Ascending aorta (tissue), 2 donors: ENCODE data around the gene BUB1. TPM values are rescaled to one million over a fixed set of nuclear protein-coding genes. Genes with fewer than 3 reads are reported as not detected.
"Not testable (repeated sequence)": the region's sequence is repeated elsewhere in the genome, so short reads cannot be mapped to it uniquely, and the experiment has no call there.

ENCODE experiments used
- DNase-seq, 2 donors: peaks; one replicate each; pipeline ENCODE4 v3.0.0-alpha.2; 2019; ENCODE audit warnings: low spot score in 2 of 2
- H3K27ac ChIP-seq, 2 donors: fragments of 200-600 bp; sonication (generic); one replicate each; pipeline ENCODE4 v1.5.1; 2016 to 2017; ENCODE audit warnings: mild to moderate bottlenecking in 1 of 2
- H3K27me3 ChIP-seq: fragments of 200-600 bp; sonication (generic); one replicate; pipeline ENCODE4 v1.5.1; 2017
- H3K36me3 ChIP-seq, 2 donors: fragments of 200-600 bp; sonication (generic); one replicate each; pipeline ENCODE4 v1.5.1; 2016
- H3K4me1 ChIP-seq, 2 donors: fragments of 200-600 bp; sonication (generic); one replicate each; pipeline ENCODE4 v1.5.1; 2016 to 2017; ENCODE audit warnings: mild to moderate bottlenecking in 1 of 2
- H3K4me3 ChIP-seq, 2 donors: fragments of 200-600 bp; sonication (generic); one replicate each; pipeline ENCODE4 v1.5.1; 2016 to 2017; ENCODE audit warnings: mild to moderate bottlenecking in 1 of 2
- H3K9me3 ChIP-seq, 2 donors: fragments of 200-600 bp; sonication (generic); one replicate each; pipeline ENCODE4 v1.5.1; 2016
- intact Hi-C: fragments of 100-400 bp; cut with DNase I; formaldehyde crosslinking; loops from one replicate; pipeline ENCODE4 v1.15.1; 2023
- total RNA-seq: library from RNA; depleted of rRNA; stranded (reverse); fragments of >200 nt; gene quantifications from one replicate; pipeline ENCODE4 v1.1.0, GENCODE V29; 2016

BUB1 gene
- total RNA-seq, 1 donor from 2014 or later = not detected

DNA sequence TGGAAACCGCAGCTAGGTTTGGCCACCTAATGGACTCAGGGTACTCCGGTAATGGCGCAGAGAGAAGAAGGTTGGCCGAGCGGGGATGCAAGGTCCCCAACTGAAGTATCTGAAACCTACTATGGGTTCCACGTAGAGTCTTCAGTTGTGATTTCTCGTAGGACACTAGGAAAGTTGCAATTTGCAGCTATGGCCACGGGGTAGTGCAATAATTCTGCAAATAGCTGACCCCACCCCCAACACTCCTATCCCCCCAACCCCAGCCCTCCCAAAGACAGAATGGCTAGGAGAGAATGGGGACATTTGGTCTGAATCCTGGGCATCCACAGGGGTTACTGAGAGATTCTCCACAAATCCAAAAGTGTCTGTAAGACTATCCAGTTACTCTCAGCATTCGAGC, 75.7 kb downstream of the BUB1 start:
- H3K36me3 ChIP-seq, DNase-seq, H3K4me1 ChIP-seq, intact Hi-C loops, H3K27ac ChIP-seq, H3K4me3 ChIP-seq, H3K9me3 ChIP-seq, H3K27me3 ChIP-seq: not testable (repeated sequence)

DNA sequence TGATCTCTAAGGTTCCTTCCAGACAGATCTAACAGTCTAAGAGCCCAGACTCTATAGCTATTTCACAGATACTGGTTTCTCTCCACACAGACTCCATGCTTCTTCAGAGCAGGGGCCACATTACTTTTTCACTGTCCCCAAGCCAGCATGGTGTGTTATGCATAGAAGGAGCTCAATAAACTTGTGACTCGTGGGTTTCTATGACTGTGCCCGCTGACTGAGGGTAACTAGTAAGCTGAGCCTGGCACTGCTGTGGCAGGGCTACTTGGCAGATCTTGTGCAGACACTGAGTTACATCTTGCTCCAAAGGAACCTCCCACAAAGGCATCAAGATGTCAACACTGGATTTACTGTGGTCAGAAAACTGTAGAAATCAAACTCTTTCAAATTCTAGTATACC, 85.9 kb downstream of the BUB1 start:
- H3K4me3 ChIP-seq, H3K27ac ChIP-seq, intact Hi-C loops, H3K27me3 ChIP-seq, DNase-seq, H3K4me1 ChIP-seq, H3K9me3 ChIP-seq, H3K36me3 ChIP-seq: not testable (repeated sequence)

DNA sequence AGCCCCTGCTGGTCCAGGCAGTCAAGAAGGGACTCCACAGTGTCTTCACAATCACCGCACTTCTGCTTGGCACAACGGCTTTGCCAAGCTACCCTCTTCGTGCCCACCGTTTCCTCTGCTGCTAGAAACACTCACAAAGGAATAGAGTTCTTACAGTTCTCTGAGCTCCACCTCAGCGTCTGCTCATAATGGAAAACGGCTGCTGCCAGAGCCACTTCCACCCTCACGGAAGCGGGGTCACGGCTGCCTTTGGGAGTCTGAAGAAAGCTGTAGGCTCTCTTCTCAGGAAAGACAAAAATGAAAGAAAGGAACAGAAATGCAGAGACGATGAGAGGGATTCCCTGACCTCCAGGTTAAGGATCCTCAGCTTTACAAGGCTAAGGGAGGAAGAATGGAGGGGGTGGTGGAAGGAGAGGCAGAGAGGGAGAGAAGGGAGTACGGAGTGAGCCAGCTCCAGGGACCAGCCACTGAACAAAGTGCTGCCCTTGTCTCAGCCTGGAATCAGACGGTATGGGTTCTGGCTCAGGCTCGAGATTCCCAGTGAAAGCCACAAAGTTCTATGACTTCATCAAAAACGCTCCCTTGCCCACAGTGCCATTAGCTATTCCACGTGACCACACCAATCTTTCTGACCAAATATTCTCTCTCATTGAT, 88.1 kb downstream of the BUB1 start:
- H3K4me3 ChIP-seq, H3K36me3 ChIP-seq, H3K27ac ChIP-seq, DNase-seq, H3K9me3 ChIP-seq, H3K4me1 ChIP-seq, H3K27me3 ChIP-seq, intact Hi-C loops: not testable (repeated sequence)

DNA sequence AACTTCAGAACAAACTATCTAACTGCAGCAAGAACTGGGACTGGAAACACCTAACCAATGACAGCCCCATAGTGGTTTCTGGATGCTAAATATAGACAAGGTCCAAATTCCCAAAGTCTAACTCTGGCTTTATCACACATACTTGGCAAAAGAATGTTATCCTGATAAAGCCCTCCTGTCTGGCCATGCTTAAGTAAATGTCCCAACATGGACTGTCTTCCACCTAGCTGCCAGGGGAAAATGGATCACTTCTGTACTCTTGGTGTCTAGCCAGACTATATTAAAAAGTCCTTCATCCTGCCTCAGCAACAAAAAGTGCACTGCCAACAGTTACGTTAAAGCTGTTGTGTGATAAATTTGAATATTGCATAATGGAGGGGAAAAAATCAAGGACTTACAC, 89.3 kb downstream of the BUB1 start:
- H3K4me1 ChIP-seq, H3K4me3 ChIP-seq, DNase-seq, H3K27ac ChIP-seq, H3K9me3 ChIP-seq, H3K36me3 ChIP-seq, intact Hi-C loops, H3K27me3 ChIP-seq: not testable (repeated sequence)

Other genes with a start within 250 kb of the BUB1 start
- 21.2 TPM for gene LIMS4, start 205.2 kb downstream of the BUB1 start, total RNA-seq
- 21.9 TPM for gene RGPD6, start 100.8 kb downstream of the BUB1 start, total RNA-seq
- not detected for gene ACOXL, start 54.5 kb upstream of the BUB1 start, total RNA-seq